Sigmoid colon (tissue), 4 donors: ENCODE measurements around the gene STK33.

Experiments
- POLR2A ChIP-seq, 2 donors: fragments of 450-650 bp; IDR thresholded peaks; one replicate each; pipeline ENCODE4 v1.6.1; 2016; ENCODE audit warnings: antibody characterized with exemption in 2 of 2, mild to moderate bottlenecking in 2 of 2, moderate library complexity in 2 of 2
- POLR2AphosphoS5 ChIP-seq, 4 donors: sonication (generic); formaldehyde crosslinking; IDR thresholded peaks; one replicate each; pipeline ENCODE4 v1.6.1; 2017; ENCODE audit warnings: antibody characterized with exemption in 4 of 4
- TF ChIP-seq, protein P1 (sequence below), 4 experiments: fragments of 450-650 bp in 3 of 4; fragments of 200-600 bp in 1 of 4; IDR thresholded peaks; one replicate each; pipeline ENCODE4 v1.5.1; 2016 to 2019; ENCODE audit warnings: antibody characterized with exemption in 4 of 4, mild to moderate bottlenecking in 3 of 4, moderate library complexity in 2 of 4

GRCh38 chr11:8459711-8460399 is 134.2 kb downstream of the STK33 start:
- TF ChIP-seq POLR2A (IDR thresholded peaks at IDR 0.05) (no peak), POLR2AphosphoS5 (IDR thresholded peaks at IDR 0.05) (no peak)
- TF ChIP-seq, protein P1, sequence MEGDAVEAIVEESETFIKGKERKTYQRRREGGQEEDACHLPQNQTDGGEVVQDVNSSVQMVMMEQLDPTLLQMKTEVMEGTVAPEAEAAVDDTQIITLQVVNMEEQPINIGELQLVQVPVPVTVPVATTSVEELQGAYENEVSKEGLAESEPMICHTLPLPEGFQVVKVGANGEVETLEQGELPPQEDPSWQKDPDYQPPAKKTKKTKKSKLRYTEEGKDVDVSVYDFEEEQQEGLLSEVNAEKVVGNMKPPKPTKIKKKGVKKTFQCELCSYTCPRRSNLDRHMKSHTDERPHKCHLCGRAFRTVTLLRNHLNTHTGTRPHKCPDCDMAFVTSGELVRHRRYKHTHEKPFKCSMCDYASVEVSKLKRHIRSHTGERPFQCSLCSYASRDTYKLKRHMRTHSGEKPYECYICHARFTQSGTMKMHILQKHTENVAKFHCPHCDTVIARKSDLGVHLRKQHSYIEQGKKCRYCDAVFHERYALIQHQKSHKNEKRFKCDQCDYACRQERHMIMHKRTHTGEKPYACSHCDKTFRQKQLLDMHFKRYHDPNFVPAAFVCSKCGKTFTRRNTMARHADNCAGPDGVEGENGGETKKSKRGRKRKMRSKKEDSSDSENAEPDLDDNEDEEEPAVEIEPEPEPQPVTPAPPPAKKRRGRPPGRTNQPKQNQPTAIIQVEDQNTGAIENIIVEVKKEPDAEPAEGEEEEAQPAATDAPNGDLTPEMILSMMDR (IDR thresholded peaks at IDR 0.05): no peak
